ENCODE results near the gene RXFP4. TPM values are rescaled to one million over a fixed set of nuclear protein-coding genes. Genes with fewer than 3 reads are reported as not detected.
A peak's percentile ranks its signal among the peaks of the same experiment; 100 is the strongest.
"Not testable (repeated sequence)": the region's sequence is repeated elsewhere in the genome, so short reads cannot be mapped to it uniquely, and the experiment has no call there.

RXFP4 gene
- total RNA-seq, 1 donor from 2014 or later, result not detected

DNA sequence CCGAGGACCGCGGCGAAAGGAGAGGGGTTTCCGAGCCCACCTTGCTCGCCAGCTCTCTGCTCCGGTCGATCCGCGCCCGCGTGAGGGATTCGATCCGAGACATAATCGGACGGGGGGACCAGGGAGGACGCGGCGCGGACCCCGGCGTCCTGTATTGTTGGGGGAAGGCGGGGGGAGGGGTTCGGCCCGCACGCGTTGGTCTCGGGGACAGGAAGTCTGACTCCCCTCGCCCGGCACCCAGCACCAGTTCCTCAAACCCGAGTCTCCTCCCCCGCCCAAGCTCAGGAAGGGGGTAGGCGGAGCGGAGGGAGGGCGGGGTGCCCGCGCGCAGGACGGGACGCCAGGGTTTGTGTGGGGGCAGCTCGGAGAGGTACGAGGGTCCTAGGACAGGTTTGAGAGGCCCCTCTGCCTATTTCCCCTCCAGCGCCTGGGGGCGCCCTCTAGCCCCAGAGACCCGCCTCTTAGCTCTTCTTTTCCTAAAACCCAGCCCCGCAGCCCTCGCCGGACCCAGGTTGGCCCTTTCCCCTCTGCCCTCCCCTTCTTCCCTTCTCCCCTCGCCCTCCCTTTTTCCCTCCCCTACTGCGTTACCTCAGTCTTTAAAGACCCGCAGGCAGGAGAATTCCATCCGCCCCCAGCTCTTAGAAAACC is 37.0 kb downstream of the RXFP4 start, which contains the start of gene ARHGEF2:
Gene ARHGEF2 (minus strand): TSS at position 223 of the 648 bp plus-strand sequence. CDS start 120 bp downstream, at position 103.
- intact Hi-C loops (cut with micrococcal nuclease), result loop anchor here (10.0 kb wide), 1 partner anchor 216 kb away; the partner anchor contains the start of gene SLC25A44
- H3K4me3 Mint-ChIP-seq (ENCODE audit: low read depth), result peak within 1 kb of the TSS; percentile 95
- peaks cover 57% of the 10 kb centered on the region for H3K36me3 Mint-ChIP-seq (ENCODE audit: low read depth)
- no peaks in the 10 kb centered on the region for H3K27me3 Mint-ChIP-seq (ENCODE audit: low read depth)
- no peaks in the 10 kb centered on the region for H3K9me3 Mint-ChIP-seq
- peak; percentile 71 for DNase-seq (ENCODE audit: low spot score)
- H3K4me1 Mint-ChIP-seq (ENCODE audit: low read depth), result peaks cover 55% of the 10 kb centered on the region
- H3K27ac Mint-ChIP-seq, result peak within 1 kb of the TSS; percentile 95

DNA sequence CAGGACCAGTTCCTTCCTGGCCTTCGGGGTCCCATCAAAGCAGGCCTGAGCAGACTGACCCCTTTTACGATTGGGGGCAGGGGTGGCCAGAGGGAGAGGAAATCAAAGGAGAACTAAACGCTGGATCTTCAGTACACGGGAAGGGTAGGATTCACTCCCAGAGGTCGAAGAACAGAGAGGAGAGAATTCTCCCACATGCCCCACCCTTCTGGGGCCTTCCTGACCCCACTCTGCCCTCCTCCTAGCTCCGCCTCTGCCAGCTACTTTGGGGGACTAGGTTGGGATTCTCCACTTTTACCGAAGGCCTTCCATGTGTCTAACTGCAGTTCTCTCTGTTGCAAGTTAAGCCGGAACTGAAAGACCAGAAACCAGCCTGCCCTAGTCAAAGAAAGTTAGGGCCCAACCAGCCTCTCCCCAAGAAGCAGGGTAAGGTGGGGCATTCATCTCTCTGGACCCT is 37.6 kb downstream of the RXFP4 start:
- intact Hi-C loops (cut with micrococcal nuclease), result loop anchor here (10.0 kb wide), 1 partner anchor 216 kb away; the partner anchor contains the start of gene SLC25A44
- DNase-seq (ENCODE audit: low spot score), result no peak
- Mint-ChIP-seq H3K27me3 (ENCODE audit: low read depth) (no peaks in the 10 kb centered on the region), H3K4me1 (ENCODE audit: low read depth) (peaks cover 57% of the 10 kb centered on the region), H3K4me3 (ENCODE audit: low read depth) (peak overlapping the region; percentile 95), H3K9me3 (no peaks in the 10 kb centered on the region), H3K27ac (peak overlapping the region; percentile 95), H3K36me3 (ENCODE audit: low read depth) (peaks cover 53% of the 10 kb centered on the region)

DNA sequence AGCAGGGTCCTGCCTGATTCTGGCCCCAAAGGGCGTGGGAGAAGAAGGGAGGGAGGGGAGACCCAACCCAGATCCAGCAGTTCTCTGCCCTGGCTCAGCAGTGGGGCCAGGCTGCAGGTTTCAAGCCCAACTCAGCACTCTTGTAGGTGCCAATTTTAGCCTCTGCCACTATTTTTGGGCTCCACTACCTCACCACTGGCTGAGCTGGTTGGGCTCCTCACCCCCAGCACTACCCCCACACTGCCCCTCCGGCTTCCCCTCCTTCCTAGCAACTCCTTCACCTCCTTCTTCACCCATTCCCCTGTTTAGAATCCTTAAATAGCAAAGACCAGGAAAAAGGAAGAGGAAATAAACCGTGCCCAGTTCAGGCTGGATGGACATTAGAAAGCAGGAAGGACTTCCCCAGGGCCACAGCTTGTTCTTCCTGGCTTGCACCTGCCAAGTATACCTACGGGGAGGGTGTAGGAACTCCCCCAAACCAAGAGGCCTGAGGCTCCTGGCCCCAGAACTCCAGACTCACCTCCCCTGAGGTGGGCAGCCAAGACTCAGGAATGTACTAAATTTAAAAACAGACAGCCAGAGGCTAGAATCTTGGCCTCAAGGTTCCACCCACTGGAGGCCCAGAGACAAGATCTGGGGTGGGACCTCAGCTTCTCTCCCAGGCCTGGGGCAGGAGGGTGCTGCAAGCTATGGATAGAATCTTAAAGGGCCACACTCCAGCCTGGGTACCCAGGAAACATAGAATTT is 38.3 kb downstream of the RXFP4 start:
- no peak for DNase-seq (ENCODE audit: low spot score)
- peak overlapping the region; percentile 95 for H3K4me3 Mint-ChIP-seq (ENCODE audit: low read depth)
- peak overlapping the region; percentile 95 for H3K27ac Mint-ChIP-seq
- peaks cover 47% of the 10 kb centered on the region for H3K36me3 Mint-ChIP-seq (ENCODE audit: low read depth)
- no peaks in the 10 kb centered on the region for H3K27me3 Mint-ChIP-seq (ENCODE audit: low read depth)
- H3K9me3 Mint-ChIP-seq, result no peaks in the 10 kb centered on the region
- peaks cover 51% of the 10 kb centered on the region for H3K4me1 Mint-ChIP-seq (ENCODE audit: low read depth)
- intact Hi-C loops (cut with micrococcal nuclease), result loop anchor here (10.0 kb wide), 1 partner anchor 215 kb away; the partner anchor contains the start of gene SLC25A44

DNA sequence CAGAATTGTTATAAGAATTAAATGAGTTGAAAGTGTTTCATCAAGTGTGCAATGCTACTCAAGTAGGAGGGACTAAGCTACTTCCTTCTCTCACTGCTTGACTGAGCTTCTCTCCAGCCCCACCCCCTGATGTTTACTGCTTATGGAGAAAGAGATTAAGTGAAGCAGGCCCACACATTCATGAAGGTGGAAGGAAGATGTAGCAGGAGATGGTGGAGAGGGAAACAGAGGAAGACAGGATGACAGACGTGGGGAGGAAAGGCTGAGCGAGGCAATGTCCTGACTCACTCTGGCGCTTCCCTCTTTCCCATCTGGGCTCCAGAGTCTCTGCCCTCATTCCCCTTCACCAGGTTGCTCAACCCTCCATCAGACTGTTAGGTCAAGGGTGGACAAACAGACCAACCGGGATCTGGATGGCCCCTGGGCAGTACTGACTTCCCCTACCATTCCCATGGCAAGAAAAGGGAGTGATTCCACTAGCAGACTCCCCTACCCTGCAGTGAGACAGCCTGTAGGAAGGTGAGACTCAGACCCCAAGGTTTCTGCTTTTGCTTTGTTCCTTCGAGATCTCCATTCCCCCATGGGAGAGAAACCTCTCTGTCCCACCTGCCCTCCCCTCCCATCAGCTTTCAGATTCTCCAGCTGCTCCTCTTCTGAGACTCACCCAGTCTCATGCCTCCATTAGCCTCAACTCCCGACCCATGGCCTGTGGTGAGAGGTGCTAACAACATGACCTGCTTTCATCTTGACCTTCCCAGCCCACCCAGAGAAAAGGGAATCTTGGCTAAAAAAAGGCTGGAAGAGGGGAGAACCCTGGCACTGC is 40.0 kb downstream of the RXFP4 start:
- Mint-ChIP-seq H3K36me3 (ENCODE audit: low read depth) (peaks cover 31% of the 10 kb centered on the region), H3K4me3 (ENCODE audit: low read depth) (peak overlapping the region; percentile 95), H3K27ac (peak overlapping the region; percentile 81), H3K4me1 (ENCODE audit: low read depth) (peaks cover 41% of the 10 kb centered on the region), H3K9me3 (no peaks in the 10 kb centered on the region), H3K27me3 (ENCODE audit: low read depth) (no peaks in the 10 kb centered on the region)
- intact Hi-C loops (cut with micrococcal nuclease), result no loop called here
- no peak for DNase-seq (ENCODE audit: low spot score)

DNA sequence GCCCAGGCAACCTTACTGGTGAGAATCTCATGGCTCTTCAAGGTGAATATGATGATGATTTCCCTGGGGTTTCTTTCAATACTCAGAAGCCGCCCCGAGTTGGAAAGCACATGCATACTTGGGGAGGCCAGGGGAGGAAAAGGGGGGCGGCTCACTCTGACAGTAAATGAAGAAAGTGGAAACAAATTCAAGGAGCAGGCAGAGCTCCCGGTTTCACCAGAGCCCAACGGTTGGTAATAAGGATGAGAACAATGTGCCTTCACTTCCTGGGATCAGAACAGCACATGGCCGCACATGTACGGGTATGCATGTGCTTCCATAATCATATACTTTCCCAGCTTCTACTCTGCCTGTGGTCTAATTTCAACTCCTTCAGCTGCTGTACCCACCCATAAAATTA is 40.7 kb downstream of the RXFP4 start:
- DNase-seq (ENCODE audit: low spot score), result no peak
- peak overlapping the region; percentile 6 for H3K4me3 Mint-ChIP-seq (ENCODE audit: low read depth)
- no peaks in the 10 kb centered on the region for H3K27me3 Mint-ChIP-seq (ENCODE audit: low read depth)

DNA sequence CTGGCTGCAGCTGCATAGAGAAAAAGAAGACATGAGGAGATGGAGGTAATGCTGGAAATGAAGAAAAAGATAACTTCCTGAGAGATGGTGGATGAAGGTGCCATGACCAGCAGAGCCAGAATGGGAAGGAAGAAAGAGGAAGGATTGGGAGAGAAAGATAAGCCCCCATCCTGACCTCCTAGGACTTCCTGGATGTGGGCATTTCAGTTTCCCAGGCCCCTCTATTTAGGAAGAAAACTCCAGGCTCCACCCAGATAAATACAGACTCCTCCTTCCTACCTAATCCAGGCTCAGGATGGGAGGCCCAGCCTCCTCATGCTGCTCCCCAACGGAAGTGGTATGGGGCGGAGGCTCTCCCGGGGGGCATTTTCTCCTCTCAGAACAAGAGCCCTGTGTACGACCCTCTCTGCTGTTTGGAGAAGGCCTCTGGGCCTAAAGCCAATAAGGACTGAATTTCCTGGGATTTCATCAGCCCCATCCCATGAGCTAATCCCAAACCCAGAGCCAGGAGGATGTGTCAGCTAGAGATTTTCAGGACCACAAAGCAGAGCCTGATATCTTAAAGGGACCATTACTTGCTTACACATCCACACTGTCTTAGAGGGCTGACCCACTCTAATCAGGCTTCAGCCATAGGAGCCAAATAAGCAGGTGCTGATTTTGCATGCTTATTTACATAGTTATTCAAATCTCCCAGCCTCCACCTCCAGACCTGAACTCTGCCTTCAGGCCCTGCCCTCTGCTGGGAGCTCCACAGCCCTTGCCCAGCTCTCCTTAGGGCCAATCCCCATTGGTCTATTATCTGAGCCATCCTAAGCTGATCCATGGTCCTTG is 42.0 kb downstream of the RXFP4 start:
- H3K9me3 Mint-ChIP-seq, result no peaks in the 10 kb centered on the region
- intact Hi-C loops (cut with micrococcal nuclease), result no loop called here

More for the DNA sequence above, 40.7 kb downstream of the RXFP4 start:
- intact Hi-C loops (cut with micrococcal nuclease), result no loop called here
- Mint-ChIP-seq H3K4me1 (ENCODE audit: low read depth) (peaks cover 40% of the 10 kb centered on the region), H3K36me3 (ENCODE audit: low read depth) (peaks cover 25% of the 10 kb centered on the region), H3K27ac (peak overlapping the region; percentile 81), H3K9me3 (no peaks in the 10 kb centered on the region)

DNA sequence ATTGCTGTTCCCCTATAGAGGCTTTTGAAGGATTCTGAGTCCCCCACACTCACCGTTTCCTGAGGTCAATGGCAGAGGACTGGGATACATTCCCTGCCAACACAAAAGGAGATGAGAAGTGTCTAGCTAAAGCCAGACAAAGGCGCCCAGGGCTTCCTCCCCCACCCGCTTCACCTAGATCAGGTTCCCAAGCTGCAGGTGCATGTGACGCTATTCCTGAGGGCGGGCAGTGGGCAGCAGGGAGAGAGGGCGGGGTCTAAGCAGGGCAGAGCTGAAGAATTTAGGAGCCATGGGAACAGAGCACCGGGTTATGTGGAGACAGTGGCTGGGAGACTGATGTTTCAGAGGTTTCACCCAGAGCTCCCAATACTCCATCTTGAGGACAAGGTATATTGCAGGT is 42.9 kb downstream of the RXFP4 start:
- H3K27me3 Mint-ChIP-seq (ENCODE audit: low read depth), result no peaks in the 10 kb centered on the region
- intact Hi-C loops (cut with micrococcal nuclease), result no loop called here
- peaks cover 19% of the 10 kb centered on the region for H3K36me3 Mint-ChIP-seq (ENCODE audit: low read depth)
- H3K9me3 Mint-ChIP-seq, result no peaks in the 10 kb centered on the region
- no peak overlapping the region for H3K27ac Mint-ChIP-seq
- H3K4me3 Mint-ChIP-seq (ENCODE audit: low read depth), result no peak overlapping the region
- no peak for DNase-seq (ENCODE audit: low spot score)
- peaks cover 43% of the 10 kb centered on the region for H3K4me1 Mint-ChIP-seq (ENCODE audit: low read depth)

More for the DNA sequence above, 42.0 kb downstream of the RXFP4 start:
- no peak overlapping the region for H3K27ac Mint-ChIP-seq
- H3K27me3 Mint-ChIP-seq (ENCODE audit: low read depth), result no peaks in the 10 kb centered on the region
- H3K36me3 Mint-ChIP-seq (ENCODE audit: low read depth), result peaks cover 19% of the 10 kb centered on the region
- no peak for DNase-seq (ENCODE audit: low spot score)
- H3K4me1 Mint-ChIP-seq (ENCODE audit: low read depth), result peaks cover 39% of the 10 kb centered on the region
- H3K4me3 Mint-ChIP-seq (ENCODE audit: low read depth), result no peak overlapping the region

DNA sequence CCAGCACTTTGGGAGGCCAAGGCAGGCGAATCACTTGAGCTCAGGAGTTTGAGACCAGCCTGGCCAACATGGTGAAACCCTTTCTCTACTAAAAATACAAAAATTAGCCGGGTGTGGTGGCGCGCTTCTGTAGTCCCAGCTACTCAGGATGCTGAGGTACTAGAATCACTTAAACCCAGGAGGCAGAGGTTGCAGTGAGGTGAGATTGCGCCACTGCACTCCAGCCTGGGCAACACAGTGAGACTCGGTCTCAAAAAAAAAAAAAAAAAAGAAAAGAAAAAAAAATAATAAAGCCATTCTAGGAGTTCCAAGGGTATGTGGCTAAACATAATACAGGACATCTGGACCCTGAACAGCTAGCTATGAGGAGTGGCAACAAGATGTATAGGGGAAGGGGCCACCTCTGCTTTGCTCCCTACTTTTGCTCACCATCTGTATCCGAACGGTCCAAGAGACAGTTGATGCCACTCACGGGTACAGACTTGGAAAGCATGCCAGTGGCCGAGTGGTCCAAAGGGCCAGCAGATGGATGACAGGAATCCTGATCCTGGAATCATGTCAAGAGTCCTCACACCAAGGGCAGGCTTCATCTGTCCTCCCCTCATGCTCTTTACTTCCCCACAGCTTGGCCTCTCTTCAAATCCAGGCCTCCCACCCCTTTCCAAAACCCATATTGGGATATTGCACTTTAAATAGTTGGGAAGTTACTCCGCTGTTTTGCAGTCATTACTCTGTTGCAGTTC is 43.6 kb downstream of the RXFP4 start:
- intact Hi-C loops (cut with micrococcal nuclease); H3K9me3 Mint-ChIP-seq; H3K27ac Mint-ChIP-seq; DNase-seq (ENCODE audit: low spot score); H3K4me3 Mint-ChIP-seq (ENCODE audit: low read depth); H3K27me3 Mint-ChIP-seq (ENCODE audit: low read depth): not testable (repeated sequence)
- H3K4me1 Mint-ChIP-seq (ENCODE audit: low read depth), result peaks cover 43% of the 10 kb centered on the region
- peaks cover 19% of the 10 kb centered on the region for H3K36me3 Mint-ChIP-seq (ENCODE audit: low read depth)

DNA sequence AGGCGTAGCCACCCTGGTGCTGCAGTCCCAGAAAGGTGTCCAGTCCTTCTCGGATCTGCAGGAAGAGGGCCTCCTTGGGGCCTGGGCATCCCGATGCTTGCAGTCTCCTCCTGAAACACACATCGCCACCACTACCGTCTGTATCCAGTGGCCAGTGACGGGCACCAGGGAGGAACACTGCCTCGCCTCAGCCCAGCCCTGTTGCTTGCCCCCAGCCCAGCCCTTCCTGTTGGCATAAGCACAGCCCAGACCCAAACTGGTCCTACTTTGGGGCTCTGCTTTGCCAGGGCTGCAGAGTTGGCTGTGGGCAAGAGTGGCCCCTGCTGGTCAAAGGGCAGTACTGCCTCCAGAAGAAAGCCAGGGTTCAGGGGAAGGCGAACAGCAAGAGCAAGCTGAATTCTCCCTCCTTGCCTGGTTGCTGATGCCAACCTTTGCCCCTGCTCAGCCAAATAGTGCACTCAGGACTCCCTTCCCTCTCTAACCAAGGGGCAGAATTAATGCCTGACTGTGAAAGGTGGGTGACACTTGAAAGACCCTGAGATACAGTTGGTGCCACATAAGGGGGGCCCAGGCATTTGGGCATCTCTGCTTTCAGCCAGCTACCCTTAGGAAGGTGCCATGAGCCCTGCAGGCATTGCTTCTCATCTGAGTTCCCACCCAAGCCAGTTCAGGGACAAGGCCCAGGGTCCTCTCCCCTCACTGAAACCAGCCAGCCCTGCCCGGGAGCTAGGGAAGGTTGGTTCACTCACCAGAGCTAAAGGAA is 48.0 kb downstream of the RXFP4 start:
- Mint-ChIP-seq H3K27ac (no peak overlapping the region), H3K27me3 (ENCODE audit: low read depth) (no peaks in the 10 kb centered on the region), H3K9me3 (no peaks in the 10 kb centered on the region), H3K4me1 (ENCODE audit: low read depth) (peaks cover 15% of the 10 kb centered on the region), H3K36me3 (ENCODE audit: low read depth) (no peaks in the 10 kb centered on the region), H3K4me3 (ENCODE audit: low read depth) (no peak overlapping the region)
- DNase-seq (ENCODE audit: low spot score), result peak; percentile 72
- intact Hi-C loops (cut with micrococcal nuclease), result loop anchor here (1.0 kb wide), 2 partner anchors 51 to 55 kb away; partner anchors contain the start of gene KHDC4

DNA sequence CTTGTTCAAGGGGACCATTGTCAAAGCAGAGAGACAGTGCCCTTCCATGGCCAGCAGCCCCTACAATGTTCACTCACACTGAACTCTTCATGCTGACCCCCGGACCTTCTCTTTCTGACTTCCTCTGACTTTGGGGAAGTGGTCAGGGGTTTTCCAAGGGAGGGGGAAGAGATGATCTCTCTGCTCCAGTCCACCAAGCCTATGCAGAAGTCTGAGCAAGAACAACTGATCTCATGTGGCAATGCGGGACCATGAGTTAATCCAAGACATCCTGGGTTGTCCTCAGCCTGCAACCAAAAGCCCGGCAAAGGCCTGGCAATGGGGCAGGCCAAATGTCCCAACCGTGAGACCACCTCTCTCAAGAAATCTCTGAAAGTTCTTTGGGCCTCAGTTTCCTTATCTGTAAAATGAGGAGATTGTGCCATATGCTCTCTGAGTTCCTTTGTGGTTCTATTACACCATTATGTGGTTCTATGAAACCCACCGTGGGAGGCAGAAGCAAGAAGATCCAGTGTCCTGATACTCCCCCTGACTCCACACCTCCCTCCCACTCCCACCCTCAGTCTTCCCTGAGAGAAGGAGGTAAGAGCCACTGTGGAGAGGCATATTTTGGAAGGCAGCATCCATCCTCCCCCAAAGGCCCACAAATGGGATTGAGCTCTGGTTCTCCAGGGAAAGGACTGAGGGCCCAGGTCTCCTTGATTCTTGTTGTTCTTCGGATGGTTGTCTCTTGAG is 48.7 kb downstream of the RXFP4 start:
- DNase-seq (ENCODE audit: low spot score), result no peak
- Mint-ChIP-seq H3K27me3 (ENCODE audit: low read depth) (no peaks in the 10 kb centered on the region), H3K9me3 (no peaks in the 10 kb centered on the region), H3K36me3 (ENCODE audit: low read depth) (no peaks in the 10 kb centered on the region), H3K4me1 (ENCODE audit: low read depth) (peaks cover 15% of the 10 kb centered on the region), H3K4me3 (ENCODE audit: low read depth) (no peak overlapping the region), H3K27ac (no peak overlapping the region)
- intact Hi-C loops (cut with micrococcal nuclease), result no loop called here

Measured in activated T-helper 2 cell treated with anti-CD3 and anti-CD28 coated beads, Interferon-gamma antibody, Interleukin-2, Interleukin-4, amounts not matched to agents 10 μg/mL and 5 μg/mL and 100 μg/mL, durations not matched to agents 14 hours and 24 hours and 36 hours (primary cell).